ENCODE results near the gene SRRM2.
A peak's percentile ranks its signal among the peaks of the same experiment; 100 is the strongest.

SRRM2 gene

DNA sequence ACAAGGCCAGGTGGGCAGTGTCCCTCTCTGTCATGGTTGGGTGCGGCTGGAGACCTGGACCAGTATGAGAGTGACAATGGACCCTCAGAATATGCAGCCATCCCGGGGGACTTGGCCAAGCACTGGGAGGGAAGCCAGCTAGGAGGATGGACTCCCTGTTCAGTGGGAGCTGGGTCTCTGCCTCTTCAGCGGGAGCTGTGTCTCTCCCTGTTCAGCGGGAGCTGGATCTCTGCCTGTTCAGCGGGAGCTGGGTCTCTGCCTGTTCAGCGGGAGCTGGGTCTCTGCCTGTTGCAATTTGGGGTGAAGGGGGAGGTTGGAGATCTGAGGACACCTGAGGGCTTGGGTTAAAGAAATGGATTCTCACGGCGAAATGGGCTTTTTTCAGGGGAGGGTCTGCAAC lies 38.7 kb downstream of the SRRM2 start:
- no peak for DNase-seq (ENCODE audit: low read depth in 2 of 3, low spot score in 1 of 3)

GRCh38 chr16:2792940-2793339 lies 40.5 kb downstream of the SRRM2 start:
- DNase-seq (ENCODE audit: low read depth in 2 of 3, low spot score in 1 of 3) = no peak

GRCh38 chr16:2795395-2796143 lies 43.1 kb downstream of the SRRM2 start:
- no peak for DNase-seq (ENCODE audit: low read depth in 2 of 3, low spot score in 1 of 3)

DNA sequence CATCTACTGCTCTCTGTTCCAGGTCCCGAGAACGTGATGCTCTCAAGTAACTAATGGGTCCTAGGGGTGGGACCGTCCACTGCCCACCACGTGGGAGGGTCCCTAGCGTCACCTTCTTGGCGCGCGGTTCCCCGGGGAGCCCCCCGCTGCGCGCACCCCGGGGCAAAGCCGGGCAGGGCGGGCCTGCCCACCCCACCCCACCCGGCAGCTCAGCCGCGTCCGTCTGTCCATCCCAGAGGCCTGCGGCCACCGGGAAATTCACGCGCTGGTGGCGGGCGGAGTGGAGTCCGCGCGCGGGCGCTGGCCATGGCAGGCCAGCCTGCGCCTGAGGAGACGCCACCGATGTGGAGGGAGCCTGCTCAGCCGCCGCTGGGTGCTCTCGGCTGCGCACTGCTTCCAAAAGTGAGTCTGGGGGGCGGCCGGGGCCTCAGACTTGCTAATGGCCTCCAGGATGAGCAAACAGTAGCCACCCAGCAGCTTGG lies 46.3 kb downstream of the SRRM2 start:
- no peak for DNase-seq (ENCODE audit: low read depth in 2 of 3, low spot score in 1 of 3)

DNA sequence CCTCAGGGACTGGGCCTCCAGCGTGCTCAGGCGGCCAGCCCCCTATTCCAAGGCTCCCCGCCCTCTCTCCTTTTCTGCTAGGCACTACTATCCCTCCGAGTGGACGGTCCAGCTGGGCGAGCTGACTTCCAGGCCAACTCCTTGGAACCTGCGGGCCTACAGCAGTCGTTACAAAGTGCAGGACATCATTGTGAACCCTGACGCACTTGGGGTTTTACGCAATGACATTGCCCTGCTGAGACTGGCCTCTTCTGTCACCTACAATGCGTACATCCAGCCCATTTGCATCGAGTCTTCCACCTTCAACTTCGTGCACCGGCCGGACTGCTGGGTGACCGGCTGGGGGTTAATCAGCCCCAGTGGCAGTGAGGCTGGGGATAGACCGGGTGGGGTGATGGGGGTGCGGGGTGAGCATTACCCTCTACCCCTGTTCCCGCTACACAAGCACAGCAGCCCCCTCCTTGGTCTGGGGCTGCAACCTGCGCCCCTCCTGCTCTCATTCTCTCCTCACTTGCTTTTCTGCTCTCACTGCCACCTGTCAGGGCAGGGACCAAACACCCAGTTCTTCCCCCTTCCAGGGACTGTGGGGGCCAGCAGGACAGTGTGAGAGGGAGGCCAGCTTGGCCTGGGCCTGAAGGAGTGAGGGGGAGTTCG lies 46.9 kb downstream of the SRRM2 start:
- DNase-seq (ENCODE audit: low read depth in 2 of 3, low spot score in 1 of 3) = no peak

DNA sequence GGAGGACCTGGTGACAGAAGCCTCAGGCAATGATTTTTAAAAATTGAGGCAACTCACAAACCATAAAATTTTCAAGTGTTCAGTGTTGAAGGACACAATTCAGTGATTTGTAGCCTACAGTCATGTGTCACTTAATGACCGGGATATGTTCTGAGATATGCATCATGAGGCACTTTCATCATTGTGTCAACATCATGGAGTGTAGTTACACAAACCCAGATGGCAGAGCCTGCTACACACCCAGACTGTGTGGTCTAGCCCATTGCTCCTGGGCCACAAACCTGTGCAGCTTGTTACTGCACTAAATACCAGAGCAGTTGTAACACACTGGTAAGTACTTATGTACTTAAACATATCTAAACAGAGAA lies 47.4 kb downstream of the SRRM2 start:
- no peak for DNase-seq (ENCODE audit: low read depth in 2 of 3, low spot score in 1 of 3)

DNA sequence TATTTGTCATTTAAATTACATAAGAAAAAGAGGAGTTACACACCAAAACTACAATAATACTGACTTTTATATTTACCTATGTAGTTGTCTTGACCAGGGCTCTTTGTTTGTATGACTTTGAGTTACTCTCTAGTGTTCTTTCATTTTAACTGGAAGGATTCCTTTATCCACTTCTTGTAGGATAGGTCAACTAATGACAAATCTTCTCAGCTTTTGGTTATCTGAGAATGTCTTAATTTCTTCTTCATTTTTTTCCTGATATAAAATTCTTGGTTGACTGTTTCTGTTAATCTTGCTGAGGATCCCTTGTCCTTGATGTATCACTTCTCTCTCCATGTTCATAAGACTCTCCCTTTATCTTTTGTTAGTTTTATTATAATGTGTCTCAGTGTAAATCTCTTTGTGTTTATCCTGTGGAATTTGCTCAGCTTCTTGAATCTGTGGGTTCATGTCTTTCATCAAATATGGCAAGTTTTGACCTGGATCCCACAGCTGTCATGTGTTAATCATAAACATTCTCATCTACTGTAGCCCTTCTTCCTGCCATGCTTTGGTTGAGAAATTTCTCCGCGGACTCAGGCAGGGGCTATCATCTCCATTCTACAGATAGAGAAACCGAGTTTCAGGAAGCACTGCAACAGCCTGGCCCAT lies 51.2 kb downstream of the SRRM2 start:
- no peak for DNase-seq (ENCODE audit: low read depth in 2 of 3, low spot score in 1 of 3)

DNA sequence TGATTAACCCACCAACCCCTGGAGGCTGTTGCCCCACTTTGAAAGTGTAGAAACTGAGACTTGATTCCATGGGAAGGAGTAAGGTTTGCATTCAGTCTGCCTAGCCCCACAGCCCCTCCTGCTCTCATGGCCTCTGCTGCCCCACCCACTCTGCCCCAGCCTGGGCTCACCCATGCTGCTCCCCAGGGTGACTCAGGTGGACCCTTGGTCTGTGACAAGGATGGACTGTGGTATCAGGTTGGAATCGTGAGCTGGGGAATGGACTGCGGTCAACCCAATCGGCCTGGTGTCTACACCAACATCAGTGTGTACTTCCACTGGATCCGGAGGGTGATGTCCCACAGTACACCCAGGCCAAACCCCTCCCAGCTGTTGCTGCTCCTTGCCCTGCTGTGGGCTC lies 52.3 kb downstream of the SRRM2 start:
- DNase-seq (ENCODE audit: low read depth in 2 of 3, low spot score in 1 of 3) = no peak

DNA sequence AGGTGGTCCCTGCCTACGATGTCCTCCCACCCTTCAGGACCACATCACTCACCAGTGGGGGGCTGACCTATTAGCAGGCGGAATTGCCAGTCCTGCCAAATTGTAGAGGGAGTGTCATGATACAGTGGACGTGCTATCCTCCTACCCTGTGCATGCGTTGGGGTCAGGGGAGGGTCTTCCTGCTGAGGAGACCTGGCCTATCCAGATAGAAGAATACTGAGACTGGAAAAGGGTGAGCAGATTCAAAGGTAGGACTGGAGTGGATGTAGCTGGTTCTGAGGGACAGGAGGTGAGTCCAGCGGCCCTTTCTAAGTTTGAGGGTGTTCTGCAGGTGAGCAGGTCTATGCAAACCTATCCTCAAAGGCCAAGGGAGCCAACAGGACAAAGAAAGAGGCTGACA lies 53.8 kb downstream of the SRRM2 start:
- DNase-seq (ENCODE audit: low read depth in 2 of 3, low spot score in 1 of 3) = no peak

- DNase-seq (ENCODE audit: low read depth in 2 of 3, low spot score in 1 of 3) = no peak
Observed at GRCh38 chr16:2808181-2808580, 55.7 kb downstream of the SRRM2 start.

DNA sequence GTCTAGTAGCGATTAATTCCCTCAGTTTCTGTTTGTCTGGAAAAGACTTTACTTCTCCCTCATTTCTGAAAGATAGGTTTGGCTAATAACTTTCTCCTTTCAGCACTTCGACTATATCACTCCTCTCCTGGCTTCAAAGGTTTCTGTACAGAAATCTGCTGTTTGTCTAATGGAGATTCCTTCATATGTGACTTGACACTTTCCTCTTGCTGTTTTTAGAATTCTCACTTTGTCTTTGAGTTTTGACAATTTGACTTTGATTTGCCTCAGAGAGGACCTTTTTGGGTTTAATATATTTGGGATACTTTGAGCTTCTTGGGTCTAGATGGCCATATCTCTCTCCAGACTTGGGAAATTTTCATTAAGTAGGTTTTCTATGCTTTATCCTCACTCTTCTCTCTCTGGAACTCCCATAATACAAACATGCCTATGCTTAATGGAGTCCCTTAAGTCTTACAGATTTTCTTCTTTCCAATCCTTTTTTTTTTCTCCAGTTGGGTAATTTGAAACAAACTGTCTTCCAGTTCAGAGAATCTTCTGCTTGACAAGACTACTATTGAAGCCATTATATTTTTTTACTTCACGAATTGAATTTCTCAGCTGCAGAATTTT lies 56.8 kb downstream of the SRRM2 start:
- no peak for DNase-seq (ENCODE audit: low read depth in 2 of 3, low spot score in 1 of 3)

- no peak for DNase-seq (ENCODE audit: low read depth in 2 of 3, low spot score in 1 of 3)
Observed at GRCh38 chr16:2810651-2811050, 58.2 kb downstream of the SRRM2 start.

- no peak for DNase-seq (ENCODE audit: low read depth in 2 of 3, low spot score in 1 of 3)
Observed at GRCh38 chr16:2811703-2812471, 59.4 kb downstream of the SRRM2 start.

DNA sequence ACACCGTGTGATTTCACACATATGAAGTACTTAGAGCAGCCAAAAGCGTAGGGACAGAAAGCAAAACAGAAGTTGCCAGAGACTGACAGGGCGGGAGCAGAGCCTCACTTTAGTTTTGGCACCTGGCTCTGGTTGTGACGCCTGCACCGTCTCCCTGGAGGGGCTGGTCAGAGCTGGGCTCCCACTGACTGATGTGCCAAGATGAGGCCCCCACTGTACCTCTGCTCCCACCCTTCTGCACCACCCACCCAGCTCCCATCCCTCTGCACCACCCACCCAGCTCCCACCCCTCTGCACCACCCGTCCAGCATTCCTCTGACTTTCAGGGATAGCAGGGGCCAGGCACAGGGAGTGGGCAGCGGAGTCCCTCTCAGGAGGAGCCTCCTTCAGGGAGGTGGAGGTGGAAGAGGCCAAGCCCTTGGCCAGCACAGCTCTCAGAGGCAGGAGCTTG lies 61.4 kb downstream of the SRRM2 start:
- no peak for DNase-seq (ENCODE audit: low read depth in 2 of 3, low spot score in 1 of 3)

DNA sequence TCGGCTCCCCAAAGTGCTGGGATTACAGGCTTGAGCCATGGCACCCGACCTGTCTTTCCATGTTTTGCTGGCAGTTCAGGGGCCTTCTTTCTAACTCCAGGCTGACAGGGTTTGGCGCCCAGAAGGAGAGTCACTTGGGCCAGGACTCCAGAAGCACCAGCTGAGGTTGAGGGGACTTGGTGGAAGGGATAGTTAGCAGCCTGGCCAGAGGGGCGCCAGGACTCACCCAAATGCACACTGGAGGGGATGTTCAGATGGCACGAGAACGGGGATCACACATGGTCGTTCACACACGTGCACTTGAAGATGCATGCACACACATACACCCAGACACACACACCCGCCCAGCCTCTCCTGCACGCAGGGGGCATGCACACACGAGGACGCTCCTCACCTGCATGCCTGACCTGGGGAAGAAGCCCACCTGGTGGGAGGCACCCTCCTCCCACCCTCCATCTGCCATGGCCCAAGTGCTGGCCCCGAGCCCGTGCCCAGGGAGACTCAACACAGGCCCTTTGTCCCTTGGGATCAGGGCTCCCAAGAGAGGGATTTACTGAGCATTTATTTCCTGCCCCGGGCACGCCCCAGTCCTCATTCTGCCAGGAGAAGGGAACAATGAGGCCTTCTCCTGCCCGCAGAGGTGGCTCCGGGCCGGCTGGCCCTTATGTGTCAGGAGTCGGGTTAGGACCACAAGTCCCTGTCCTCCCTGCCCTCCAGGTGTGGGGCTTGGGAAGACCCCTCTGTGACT lies 62.3 kb downstream of the SRRM2 start:
- DNase-seq (ENCODE audit: low read depth in 2 of 3, low spot score in 1 of 3) = no peak

- no peak for DNase-seq (ENCODE audit: low read depth in 2 of 3, low spot score in 1 of 3)
Observed at GRCh38 chr16:2815299-2815771, 62.9 kb downstream of the SRRM2 start.

GRCh38 chr16:2816751-2817339 lies 64.4 kb downstream of the SRRM2 start, which contains the start of gene PRSS21:
PRSS21 (plus strand) TSS chr16:2817237; CDS start chr16:2817269, 32 bp downstream.
- DNase-seq (ENCODE audit: low read depth in 2 of 3, low spot score in 1 of 3) = peak in 2 of 3 donors; percentile 16 to 22

DNA sequence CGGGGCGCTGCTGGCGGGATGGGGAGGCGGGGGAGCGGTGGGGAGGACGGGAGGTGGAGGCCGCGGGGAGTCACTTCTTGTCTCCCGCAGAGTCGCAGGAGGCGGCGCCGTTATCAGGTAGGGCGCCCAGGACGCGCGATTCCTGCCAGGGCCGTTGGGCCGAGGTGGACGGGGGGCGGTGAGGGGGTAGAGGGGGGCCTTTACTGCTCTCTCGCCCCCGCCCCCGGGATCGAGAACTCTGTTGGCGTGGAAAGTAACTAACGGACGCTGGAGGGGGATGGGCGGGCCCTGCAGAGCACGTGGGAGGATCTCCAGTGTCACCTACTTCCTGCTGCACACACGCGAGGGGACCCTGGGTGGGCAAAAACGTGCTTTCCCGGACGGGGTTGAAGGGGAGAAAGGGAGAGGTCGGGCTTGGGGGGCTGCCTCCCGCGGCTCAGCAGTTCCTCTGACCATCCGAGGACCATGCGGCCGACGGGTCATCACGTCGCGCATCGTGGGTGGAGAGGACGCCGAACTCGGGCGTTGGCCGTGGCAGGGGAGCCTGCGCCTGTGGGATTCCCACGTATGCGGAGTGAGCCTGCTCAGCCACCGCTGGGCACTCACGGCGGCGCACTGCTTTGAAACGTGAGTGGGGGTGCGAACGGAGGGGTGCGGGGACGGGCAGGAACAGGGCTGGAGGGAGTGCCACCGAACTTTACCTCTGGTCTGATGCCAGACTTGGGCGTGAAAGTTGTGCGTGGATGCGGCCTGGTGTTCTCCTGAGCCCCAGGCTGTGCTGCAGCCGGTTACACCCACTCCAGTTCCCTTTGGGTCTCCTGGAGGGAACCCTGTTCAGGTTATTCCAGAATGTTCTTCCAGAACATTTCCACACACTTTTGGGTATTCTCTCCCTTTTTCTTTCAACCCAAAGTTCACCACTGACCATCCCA lies 65.2 kb downstream of the SRRM2 start:
- DNase-seq (ENCODE audit: low read depth in 2 of 3, low spot score in 1 of 3) = no peak
